ENCODE results near the gene ARL2. TPM values are rescaled to one million over a fixed set of nuclear protein-coding genes. Genes with fewer than 3 reads are reported as not detected.

The ARL2 gene
- total RNA-seq, 1 experiment from 2014 or later, result 171 TPM

- TF ChIP-seq PRDM15 (CRISPR knock-in tag; IDR thresholded peaks at IDR 0.05) (0 out of 2 replicates have a peak, but pooled peaks have one; percentile 20), AR (CRISPR knock-in tag; IDR thresholded peaks at IDR 0.05) (no peak), ZNF232 (CRISPR knock-in tag; IDR thresholded peaks at IDR 0.05) (no peak), SP1 (CRISPR knock-in tag; conservative IDR thresholded peaks at IDR 0.05) (peak; percentile 79), NR1H2 (CRISPR knock-in tag; IDR thresholded peaks at IDR 0.05) (no peak), CTCF (IDR thresholded peaks at IDR 0.05) (no peak), TEAD4 (CRISPR knock-in tag; IDR thresholded peaks at IDR 0.05) (no peak), SMAD4 (CRISPR knock-in tag; IDR thresholded peaks at IDR 0.05) (no peak), ZNF263 (CRISPR knock-in tag; IDR thresholded peaks at IDR 0.05; ENCODE audit: low read depth) (peak; percentile 76), NFATC4 (CRISPR knock-in tag; IDR thresholded peaks at IDR 0.05) (no peak), E2F1 (CRISPR knock-in tag; IDR thresholded peaks at IDR 0.05) (0 out of 2 replicates have a peak, but pooled peaks have one; percentile 55), TP53 (CRISPR knock-in tag; IDR thresholded peaks at IDR 0.05) (peak; percentile 94), KAT7 (CRISPR knock-in tag; IDR thresholded peaks at IDR 0.05; ENCODE audit: borderline replicate concordance) (peak; percentile 99; the same call in 1 of the 2 replicates), MLX (CRISPR knock-in tag; IDR thresholded peaks at IDR 0.05) (no peak), NR3C1 (CRISPR knock-in tag; conservative IDR thresholded peaks at IDR 0.05; ENCODE audit: low read depth) (no peak; the same call in 1 of the 2 replicates), ZNF425 (CRISPR knock-in tag; conservative IDR thresholded peaks at IDR 0.05) (no peak), STAT6 (CRISPR knock-in tag; conservative IDR thresholded peaks at IDR 0.05; ENCODE audit: low read depth) (peak; percentile 93; the same call in 1 of the 2 replicates), CBFB (CRISPR knock-in tag; IDR thresholded peaks at IDR 0.05; ENCODE audit: low read depth) (0 out of 2 replicates have a peak, but pooled peaks have one; percentile 85), PREB (CRISPR knock-in tag; IDR thresholded peaks at IDR 0.05; ENCODE audit: borderline replicate concordance) (no peak), CDX4 (CRISPR knock-in tag; IDR thresholded peaks at IDR 0.05; ENCODE audit: borderline replicate concordance) (no peak)
Measured at GRCh38 chr11:65040847-65041622, 27.1 kb downstream of the ARL2 start, which contains the start of gene SAC3D1 (continued).

All from WTC11 (cell line).